SU-DHL-6 (cell line): ENCODE results near the gene OMP.

Experiments
- H2AFZ ChIP-seq: fragments of 200-600 bp; sonication (generic); 2 replicates; pipeline ENCODE4 v1.6.1; 2014; ENCODE audit warnings: low read depth, mild to moderate bottlenecking, moderate library complexity, mixed read lengths, antibody characterized with exemption, low read length; ENCODE audit not compliant: severe bottlenecking
- H3F3A ChIP-seq: fragments of 200-600 bp; shearing (Covaris generic); 2 replicates; pipeline ENCODE4 v1.6.0; 2016; ENCODE audit warnings: antibody characterized with exemption, mild to moderate bottlenecking; ENCODE audit not compliant: insufficient read depth
- H3K27ac ChIP-seq: fragments of 200-600 bp; sonication (generic); 2 replicates; pipeline ENCODE4 v1.5.1; 2016; ENCODE audit warnings: low read depth, mild to moderate bottlenecking, low read length, moderate library complexity, mixed read lengths
- H3K27me3 ChIP-seq: fragments of 200-600 bp; sonication (generic), shearing (Covaris generic); 2 replicates; pipeline ENCODE4 v1.6.0; 2014; ENCODE audit warnings: mild to moderate bottlenecking, low read length
- H3K36me3 ChIP-seq: fragments of 200-600 bp; sonication (generic); 2 replicates; pipeline ENCODE4 v1.6.1; 2014; ENCODE audit warnings: mild to moderate bottlenecking, low read length, mixed read lengths
- H3K4me2 ChIP-seq: fragments of 300-600, 200-600 bp; shearing (Covaris generic), sonication (generic); 2 replicates; pipeline ENCODE4 v1.6.0; 2014; ENCODE audit warnings: low read length, low read depth, mild to moderate bottlenecking; ENCODE audit not compliant: poor library complexity, severe bottlenecking
- H3K4me3 ChIP-seq: fragments of 200-600 bp; sonication (generic); 2 replicates; pipeline ENCODE4 v1.5.1; 2014; ENCODE audit warnings: antibody characterized with exemption, low read length, mild to moderate bottlenecking, mixed read lengths; ENCODE audit not compliant: insufficient read depth, poor library complexity, severe bottlenecking
- H3K79me2 ChIP-seq: fragments of 200-600 bp; sonication (generic); 2 replicates; pipeline ENCODE4 v1.6.1; 2014; ENCODE audit warnings: mild to moderate bottlenecking, low read length, moderate library complexity; ENCODE audit not compliant: insufficient read depth
- H3K9ac ChIP-seq: fragments of 200-600 bp; sonication (generic); 2 replicates; pipeline ENCODE4 v1.7.0; 2014; ENCODE audit warnings: mild to moderate bottlenecking, low read length
- H3K9me2 ChIP-seq: fragments of 200-600 bp; sonication (generic); replicated peaks from 2 replicates; pipeline ENCODE4 v1.6.1; 2014; ENCODE audit warnings: low read length; ENCODE audit not compliant: insufficient read depth
- H3K9me3 ChIP-seq: fragments of 200-600 bp; sonication (generic); 2 replicates; pipeline ENCODE4 v1.6.1; 2014; ENCODE audit warnings: low read length, mixed read lengths; ENCODE audit not compliant: insufficient read depth
- H4K20me1 ChIP-seq: fragments of 200-600 bp; sonication (generic); 2 replicates; pipeline ENCODE4 v1.6.1; 2014; ENCODE audit warnings: low read depth, mild to moderate bottlenecking, antibody characterized with exemption, low read length, moderate library complexity, mixed read lengths
- EZH2phosphoT487 ChIP-seq: fragments of 200-600 bp; sonication (generic), shearing (Covaris generic); conservative IDR thresholded peaks from 2 replicates; pipeline ENCODE4 v1.6.1; 2018; ENCODE audit warnings: mild to moderate bottlenecking, antibody characterized with exemption, low read length, moderate library complexity, mixed read lengths
- TF ChIP-seq, protein P1 (sequence below): fragments of 200-600 bp; sonication (generic); IDR thresholded peaks from one replicate; pipeline ENCODE4 v1.5.1; 2017; ENCODE audit warnings: antibody characterized with exemption, mild to moderate bottlenecking, low read length, moderate library complexity; ENCODE audit not compliant: insufficient read depth, poor library complexity, severe bottlenecking

The OMP gene

DNA sequence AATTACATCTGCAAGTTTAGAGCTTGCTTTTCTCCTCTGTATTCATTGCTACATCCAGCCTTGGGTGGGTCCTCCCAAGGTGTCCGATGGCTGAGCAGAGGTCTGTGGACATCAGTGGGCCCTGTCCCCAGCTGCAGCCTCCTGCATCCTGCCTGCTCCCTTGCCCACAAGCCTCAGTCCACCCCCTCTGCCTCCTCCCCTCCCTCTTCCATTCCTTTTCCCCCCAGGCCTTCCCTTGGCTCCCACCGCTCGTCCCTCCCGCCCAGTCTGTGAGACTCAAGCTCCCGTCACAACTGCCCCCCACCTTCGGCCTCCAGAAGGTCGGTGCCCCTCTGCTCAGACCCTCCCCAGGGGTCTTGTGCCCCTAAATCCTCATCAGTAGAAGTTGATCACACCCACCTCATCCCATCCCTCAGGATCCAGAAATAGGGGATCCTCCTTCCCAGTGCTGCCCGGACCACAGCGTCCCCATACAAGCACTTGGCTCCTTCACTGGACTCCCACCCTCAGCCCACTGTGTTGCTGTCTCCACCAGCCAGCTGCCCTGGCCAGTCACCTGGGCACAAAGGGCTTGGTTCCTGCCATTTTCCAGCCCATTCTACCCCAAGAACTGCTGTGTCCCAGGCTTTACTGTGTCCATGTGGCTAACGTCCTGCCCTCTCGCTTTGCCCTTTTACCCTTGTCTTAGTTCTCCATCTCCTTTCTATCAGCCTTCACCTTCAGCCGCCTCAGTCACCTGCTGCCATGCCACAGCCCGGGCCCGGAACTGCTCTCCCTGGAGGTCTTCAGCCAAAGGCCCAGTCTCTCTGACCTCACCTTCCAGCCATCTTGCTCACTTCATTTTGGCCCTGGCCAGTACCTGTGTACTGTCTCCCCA lies 2.2 kb upstream of the OMP start:
- no peaks in the 10 kb centered on the region for H4K20me1 ChIP-seq
- no peak overlapping the region for H3K4me2 ChIP-seq
- H3K36me3 ChIP-seq = no peaks in the 10 kb centered on the region
- H3K9me3 ChIP-seq = no peaks in the 10 kb centered on the region
- no peaks in the 10 kb centered on the region for H3K79me2 ChIP-seq
- H3K9ac ChIP-seq = no peak overlapping the region
- TF ChIP-seq, protein P1, sequence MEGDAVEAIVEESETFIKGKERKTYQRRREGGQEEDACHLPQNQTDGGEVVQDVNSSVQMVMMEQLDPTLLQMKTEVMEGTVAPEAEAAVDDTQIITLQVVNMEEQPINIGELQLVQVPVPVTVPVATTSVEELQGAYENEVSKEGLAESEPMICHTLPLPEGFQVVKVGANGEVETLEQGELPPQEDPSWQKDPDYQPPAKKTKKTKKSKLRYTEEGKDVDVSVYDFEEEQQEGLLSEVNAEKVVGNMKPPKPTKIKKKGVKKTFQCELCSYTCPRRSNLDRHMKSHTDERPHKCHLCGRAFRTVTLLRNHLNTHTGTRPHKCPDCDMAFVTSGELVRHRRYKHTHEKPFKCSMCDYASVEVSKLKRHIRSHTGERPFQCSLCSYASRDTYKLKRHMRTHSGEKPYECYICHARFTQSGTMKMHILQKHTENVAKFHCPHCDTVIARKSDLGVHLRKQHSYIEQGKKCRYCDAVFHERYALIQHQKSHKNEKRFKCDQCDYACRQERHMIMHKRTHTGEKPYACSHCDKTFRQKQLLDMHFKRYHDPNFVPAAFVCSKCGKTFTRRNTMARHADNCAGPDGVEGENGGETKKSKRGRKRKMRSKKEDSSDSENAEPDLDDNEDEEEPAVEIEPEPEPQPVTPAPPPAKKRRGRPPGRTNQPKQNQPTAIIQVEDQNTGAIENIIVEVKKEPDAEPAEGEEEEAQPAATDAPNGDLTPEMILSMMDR = no peak
- no peak for TF ChIP-seq EZH2phosphoT487
- no peak overlapping the region for H3K4me3 ChIP-seq
- no peaks in the 10 kb centered on the region for H3K9me2 ChIP-seq
- no peak overlapping the region for H3K27ac ChIP-seq
- H2AFZ ChIP-seq = no peak overlapping the region
- no peaks in the 10 kb centered on the region for H3F3A ChIP-seq
- H3K27me3 ChIP-seq = no peaks in the 10 kb centered on the region

DNA sequence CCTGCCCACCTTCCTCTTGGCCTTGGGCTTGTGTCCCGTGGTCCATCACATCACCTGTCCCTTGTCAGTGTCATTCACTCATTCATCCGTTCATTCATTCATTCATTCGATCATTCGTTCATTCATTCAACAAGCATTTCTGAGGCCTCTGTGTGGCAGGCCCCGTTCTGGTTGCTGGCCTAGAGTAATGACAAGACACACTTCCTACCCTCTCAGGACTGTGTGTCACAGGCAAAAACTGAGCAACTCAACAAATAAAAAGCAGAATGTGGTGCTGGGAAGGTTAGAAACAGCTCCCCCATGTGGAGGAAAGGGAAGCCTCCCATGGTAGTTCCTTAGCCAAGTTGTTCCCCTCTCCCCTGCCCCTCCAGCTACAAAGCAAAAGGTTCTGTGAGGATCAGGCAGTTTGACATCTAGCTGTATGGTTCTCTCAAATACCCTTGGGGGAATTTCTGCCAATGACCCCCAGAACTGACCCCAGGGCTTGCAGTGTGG lies 1.6 kb upstream of the OMP start:
- Histone ChIP-seq H3K4me3 (no peak overlapping the region), H3K36me3 (no peaks in the 10 kb centered on the region), H3F3A (no peaks in the 10 kb centered on the region), H3K9ac (no peak overlapping the region), H3K79me2 (no peaks in the 10 kb centered on the region), H3K27me3 (no peaks in the 10 kb centered on the region), H3K9me2 (no peaks in the 10 kb centered on the region), H3K4me2 (no peak overlapping the region), H3K9me3 (no peaks in the 10 kb centered on the region), H4K20me1 (no peaks in the 10 kb centered on the region), H2AFZ (no peak overlapping the region), H3K27ac (no peak overlapping the region)
- no peak for TF ChIP-seq EZH2phosphoT487
- TF ChIP-seq, protein P1 = peak; percentile 27

DNA sequence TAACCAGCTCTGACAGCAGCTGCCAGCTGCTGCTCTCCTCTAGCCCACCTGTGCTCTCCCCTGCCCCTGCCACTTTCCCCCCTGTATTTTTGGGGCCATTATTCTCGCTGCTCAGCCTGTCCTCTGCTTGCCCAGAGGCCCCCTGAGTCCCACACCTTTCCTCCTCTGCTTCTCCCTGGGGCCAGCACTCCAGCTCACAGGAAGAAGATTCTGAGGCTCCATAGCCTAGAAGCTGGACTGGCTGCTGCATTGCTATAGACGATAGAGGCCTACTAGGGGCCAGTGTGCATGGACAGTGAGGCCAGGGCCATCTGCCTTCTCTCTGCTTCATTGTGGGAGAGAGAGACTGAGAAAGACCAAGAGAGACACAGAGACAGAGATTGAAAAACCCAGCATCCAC lies 679 bp downstream of the OMP start:
- TF ChIP-seq, protein P1 = no peak
- no peak for TF ChIP-seq EZH2phosphoT487
- H3K9me2 ChIP-seq = no peaks in the 10 kb centered on the region
- H3K27ac ChIP-seq = no peak overlapping the region
- no peak overlapping the region for H3K4me3 ChIP-seq
- H4K20me1 ChIP-seq = no peaks in the 10 kb centered on the region
- H2AFZ ChIP-seq = no peak overlapping the region
- H3K9ac ChIP-seq = no peak overlapping the region
- H3K36me3 ChIP-seq = no peaks in the 10 kb centered on the region
- H3K9me3 ChIP-seq = no peaks in the 10 kb centered on the region
- no peaks in the 10 kb centered on the region for H3F3A ChIP-seq
- no peaks in the 10 kb centered on the region for H3K27me3 ChIP-seq
- H3K79me2 ChIP-seq = no peaks in the 10 kb centered on the region
- H3K4me2 ChIP-seq = no peak overlapping the region
